CD14-positive monocyte (primary cell): ENCODE data around the gene EBF3. TPM values are rescaled to one million over a fixed set of nuclear protein-coding genes. Genes with fewer than 3 reads are reported as not detected.

Experiments used
- DNase-seq, 3 donors: peaks; one replicate each; pipeline ENCODE4 v3.0.0-alpha.2; 2011 to 2022
- H2AFZ ChIP-seq: 2 replicates; pipeline ENCODE4 v1.6.0; 2012; ENCODE audit warnings: mild to moderate bottlenecking, low read depth, low read length, inconsistent platforms; ENCODE audit not compliant: insufficient read depth, poor library complexity, severe bottlenecking
- H3K27ac ChIP-seq, 2 donors: 1 replicate in 1 of 2; 2 replicates in 1 of 2; pipeline ENCODE4 v1.5.1; 2012 to 2013; ENCODE audit warnings: low read length in 2 of 2, control low read depth in 1 of 2, inconsistent platforms in 1 of 2, low read depth in 1 of 2, mild to moderate bottlenecking in 1 of 2
- H3K27me3 ChIP-seq, 2 donors: one replicate each; pipeline versions ENCODE4 v1.6.0 to v1.6.1; 2011 to 2013; ENCODE audit warnings: low read length in 2 of 2; ENCODE audit not compliant: control insufficient read depth in 2 of 2, insufficient read depth in 2 of 2
- H3K36me3 ChIP-seq, 2 donors: replicated peaks in 1 of 2; 1 replicate in 1 of 2; 2 replicates in 1 of 2; pipeline versions ENCODE4 v1.5.1 to v1.6.1; 2012 to 2013; ENCODE audit warnings: low read length in 2 of 2, control low read depth in 1 of 2, inconsistent platforms in 1 of 2, mild to moderate bottlenecking in 1 of 2; ENCODE audit not compliant: insufficient read depth in 2 of 2, control insufficient read depth in 1 of 2
- H3K4me1 ChIP-seq, 2 donors: 1 replicate in 1 of 2; 2 replicates in 1 of 2; pipeline versions ENCODE4 v1.5.1 to v1.6.1; 2012 to 2013; ENCODE audit warnings: low read length in 2 of 2, control low read depth in 1 of 2, inconsistent platforms in 1 of 2, mild to moderate bottlenecking in 1 of 2, moderate library complexity in 1 of 2; ENCODE audit not compliant: insufficient read depth in 2 of 2, control insufficient read depth in 1 of 2
- H3K4me2 ChIP-seq: replicated peaks from 2 replicates; pipeline ENCODE3; 2012; ENCODE audit warnings: low read length, moderate library complexity, mild to moderate bottlenecking; ENCODE audit not compliant: poor library complexity, severe bottlenecking; ENCODE audit errors: extremely low read depth
- H3K4me3 ChIP-seq, 3 experiments: fragments of 200-600 bp in 1 of 3; sonication (generic) in 1 of 3; replicated peaks in 1 of 3; 1 replicate in 2 of 3; 2 replicates in 1 of 3; pipeline ENCODE4 v1.5.1; 2011 to 2013; ENCODE audit warnings: low read length in 3 of 3, mild to moderate bottlenecking in 3 of 3, control low read depth in 2 of 3, low read depth in 2 of 3, inconsistent platforms in 1 of 3, moderate library complexity in 1 of 3
- H3K79me2 ChIP-seq: 2 replicates; pipeline ENCODE4 v1.6.0; 2012; ENCODE audit warnings: mild to moderate bottlenecking, control low read depth, inconsistent platforms, low read length, moderate library complexity; ENCODE audit not compliant: insufficient read depth
- H3K9ac ChIP-seq: 2 replicates; pipeline ENCODE4 v1.6.0; 2017; ENCODE audit warnings: low read length, mild to moderate bottlenecking; ENCODE audit not compliant: insufficient read depth, poor library complexity, severe bottlenecking
- H3K9me3 ChIP-seq, 2 donors: replicated peaks in 1 of 2; 1 replicate in 1 of 2; 2 replicates in 1 of 2; pipeline versions ENCODE4 v1.5.1 to v1.6.1; 2012 to 2013; ENCODE audit warnings: low read length in 2 of 2, control low read depth in 1 of 2; ENCODE audit not compliant: control insufficient read depth in 1 of 2, insufficient read depth in 1 of 2
- H4K20me1 ChIP-seq: 2 replicates; pipeline ENCODE4 v1.6.0; 2012; ENCODE audit warnings: mild to moderate bottlenecking, low read length, control low read depth, moderate library complexity; ENCODE audit not compliant: insufficient read depth
- H3K27ac Mint-ChIP-seq, 7 donors: one replicate each; pipeline ENCODE4 v1.8.0; 2020; ENCODE audit warnings: mild to moderate bottlenecking in 7 of 7, mixed read lengths in 7 of 7, moderate library complexity in 6 of 7, inconsistent platforms in 2 of 7
- H3K27me3 Mint-ChIP-seq, 3 donors: one replicate each; pipeline ENCODE4 v1.8.0; 2021 to 2022; ENCODE audit warnings: low read depth in 3 of 3, mild to moderate bottlenecking in 3 of 3, mixed read lengths in 3 of 3, moderate library complexity in 3 of 3, inconsistent platforms in 1 of 3
- H3K36me3 Mint-ChIP-seq, 2 donors: one replicate each; pipeline ENCODE4 v1.8.0; 2020; ENCODE audit warnings: mixed read lengths in 2 of 2, inconsistent platforms in 1 of 2, mild to moderate bottlenecking in 1 of 2
- H3K4me1 Mint-ChIP-seq: one replicate; pipeline ENCODE4 v1.8.0; 2020; ENCODE audit warnings: mild to moderate bottlenecking, mixed read lengths
- H3K4me3 Mint-ChIP-seq, 2 donors: one replicate each; pipeline ENCODE4 v1.8.0; 2020; ENCODE audit warnings: mild to moderate bottlenecking in 2 of 2, mixed read lengths in 2 of 2, moderate library complexity in 1 of 2
- H3K9me3 Mint-ChIP-seq, 7 donors: one replicate each; pipeline ENCODE4 v1.8.0; 2020 to 2022; ENCODE audit warnings: mixed read lengths in 7 of 7, mild to moderate bottlenecking in 6 of 7, moderate library complexity in 6 of 7, inconsistent platforms in 2 of 7
- WGBS: methylation state at CpG from one replicate; pipeline ENCODE4 v1.1.5; 2013; ENCODE audit warnings: missing lambda C conversion rate; ENCODE audit not compliant: insufficient coverage; 5-methylcytosine and 5-hydroxymethylcytosine counted together
- intact Hi-C, 2 donors: fragments of 100-400 bp; cut with micrococcal nuclease; formaldehyde crosslinking; loops; one replicate each; pipeline versions ENCODE4 v1.15.0 to v1.15.1; 2023
- polyA plus RNA-seq, 3 donors: library from polyadenylated mRNA; depleted of rRNA in 1 of 3; unstranded in 2 of 3; stranded (reverse) in 1 of 3; fragments of 300-500 nt in 2 of 3; fragments of >200 nt in 1 of 3; fragmentation: Illumina TruSeq in 2 of 3; gene quantifications; 1 replicate in 2 of 3; 2 replicates in 1 of 3; pipeline ENCODE4 v1.2.3, GENCODE V29; 2012 to 2021
- TF ChIP-seq, protein P1 (sequence below): fragments of 200-600 bp; IDR thresholded peaks from one replicate; pipeline ENCODE4 v1.8.0; 2022; ENCODE audit warnings: antibody characterized with exemption, mild to moderate bottlenecking

Gene EBF3
- polyA plus RNA-seq, 3 donors: not detected

DNA sequence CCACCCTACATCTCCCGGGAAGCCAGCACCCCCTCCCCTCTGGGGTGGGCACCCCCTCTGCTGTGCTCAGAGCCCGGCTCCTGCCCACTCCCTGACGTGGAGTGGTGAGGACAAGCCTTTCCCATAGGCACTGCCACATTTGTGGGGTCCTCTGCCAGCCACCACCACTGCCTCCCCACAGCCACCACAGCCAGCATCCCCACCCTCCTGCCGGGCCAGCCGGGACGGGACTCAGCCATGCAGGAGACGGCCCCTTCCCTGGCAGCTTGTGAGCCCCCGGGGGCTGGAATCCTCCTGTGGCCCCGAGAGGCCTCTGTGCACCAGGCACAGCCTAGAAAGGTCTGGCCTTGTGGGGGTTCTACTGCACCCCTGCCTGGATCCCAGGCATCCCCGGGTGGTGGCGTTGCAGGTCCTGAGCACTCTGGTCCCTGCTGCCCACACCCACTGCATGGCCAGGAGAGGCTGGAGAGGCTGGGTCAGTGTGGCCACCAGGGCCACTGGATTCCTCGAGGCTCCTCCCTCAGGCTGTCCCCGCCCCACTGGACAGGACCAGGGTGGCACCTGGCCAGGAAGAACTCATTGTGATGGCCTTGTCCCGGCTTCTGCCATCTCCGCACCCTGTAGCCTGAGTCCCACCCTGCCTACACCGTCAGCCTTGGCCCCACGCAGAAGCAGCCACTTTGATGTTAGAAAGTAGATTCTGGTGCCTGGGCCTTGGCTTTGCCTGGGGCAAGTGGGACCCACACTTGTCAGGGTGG, 148.0 kb downstream of the EBF3 start:
- Histone ChIP-seq H4K20me1 (no peaks in the 10 kb centered on the region), H2AFZ (no peak overlapping the region), H3K36me3 (no peaks in the 10 kb centered on the region), H3K27ac (no peak overlapping the region), H3K4me3 (no peak overlapping the region), H3K9me3 (peaks cover 0 to 28% of the 10 kb centered on the region in 2 donors), H3K4me1 (no peaks in the 10 kb centered on the region), H3K27me3 (no peaks in the 10 kb centered on the region), H3K4me2 (no peak overlapping the region), H3K79me2 (no peaks in the 10 kb centered on the region), H3K9ac (no peak overlapping the region)
- Mint-ChIP-seq H3K27ac (no peak overlapping the region), H3K36me3 (no peaks in the 10 kb centered on the region), H3K9me3 (peaks cover 3 to 25% (median 15%) of the 10 kb centered on the region in 7 donors), H3K4me1 (no peaks in the 10 kb centered on the region), H3K27me3 (peaks cover 0 to 9% (median 5%) of the 10 kb centered on the region in 3 donors), H3K4me3 (no peak overlapping the region)
- 85% methylated on average over 15 of the region's 17 CpGs for WGBS
- intact Hi-C loops: no loop called here
- DNase-seq: no peak
- TF ChIP-seq, protein P1, sequence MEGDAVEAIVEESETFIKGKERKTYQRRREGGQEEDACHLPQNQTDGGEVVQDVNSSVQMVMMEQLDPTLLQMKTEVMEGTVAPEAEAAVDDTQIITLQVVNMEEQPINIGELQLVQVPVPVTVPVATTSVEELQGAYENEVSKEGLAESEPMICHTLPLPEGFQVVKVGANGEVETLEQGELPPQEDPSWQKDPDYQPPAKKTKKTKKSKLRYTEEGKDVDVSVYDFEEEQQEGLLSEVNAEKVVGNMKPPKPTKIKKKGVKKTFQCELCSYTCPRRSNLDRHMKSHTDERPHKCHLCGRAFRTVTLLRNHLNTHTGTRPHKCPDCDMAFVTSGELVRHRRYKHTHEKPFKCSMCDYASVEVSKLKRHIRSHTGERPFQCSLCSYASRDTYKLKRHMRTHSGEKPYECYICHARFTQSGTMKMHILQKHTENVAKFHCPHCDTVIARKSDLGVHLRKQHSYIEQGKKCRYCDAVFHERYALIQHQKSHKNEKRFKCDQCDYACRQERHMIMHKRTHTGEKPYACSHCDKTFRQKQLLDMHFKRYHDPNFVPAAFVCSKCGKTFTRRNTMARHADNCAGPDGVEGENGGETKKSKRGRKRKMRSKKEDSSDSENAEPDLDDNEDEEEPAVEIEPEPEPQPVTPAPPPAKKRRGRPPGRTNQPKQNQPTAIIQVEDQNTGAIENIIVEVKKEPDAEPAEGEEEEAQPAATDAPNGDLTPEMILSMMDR: no peak

DNA sequence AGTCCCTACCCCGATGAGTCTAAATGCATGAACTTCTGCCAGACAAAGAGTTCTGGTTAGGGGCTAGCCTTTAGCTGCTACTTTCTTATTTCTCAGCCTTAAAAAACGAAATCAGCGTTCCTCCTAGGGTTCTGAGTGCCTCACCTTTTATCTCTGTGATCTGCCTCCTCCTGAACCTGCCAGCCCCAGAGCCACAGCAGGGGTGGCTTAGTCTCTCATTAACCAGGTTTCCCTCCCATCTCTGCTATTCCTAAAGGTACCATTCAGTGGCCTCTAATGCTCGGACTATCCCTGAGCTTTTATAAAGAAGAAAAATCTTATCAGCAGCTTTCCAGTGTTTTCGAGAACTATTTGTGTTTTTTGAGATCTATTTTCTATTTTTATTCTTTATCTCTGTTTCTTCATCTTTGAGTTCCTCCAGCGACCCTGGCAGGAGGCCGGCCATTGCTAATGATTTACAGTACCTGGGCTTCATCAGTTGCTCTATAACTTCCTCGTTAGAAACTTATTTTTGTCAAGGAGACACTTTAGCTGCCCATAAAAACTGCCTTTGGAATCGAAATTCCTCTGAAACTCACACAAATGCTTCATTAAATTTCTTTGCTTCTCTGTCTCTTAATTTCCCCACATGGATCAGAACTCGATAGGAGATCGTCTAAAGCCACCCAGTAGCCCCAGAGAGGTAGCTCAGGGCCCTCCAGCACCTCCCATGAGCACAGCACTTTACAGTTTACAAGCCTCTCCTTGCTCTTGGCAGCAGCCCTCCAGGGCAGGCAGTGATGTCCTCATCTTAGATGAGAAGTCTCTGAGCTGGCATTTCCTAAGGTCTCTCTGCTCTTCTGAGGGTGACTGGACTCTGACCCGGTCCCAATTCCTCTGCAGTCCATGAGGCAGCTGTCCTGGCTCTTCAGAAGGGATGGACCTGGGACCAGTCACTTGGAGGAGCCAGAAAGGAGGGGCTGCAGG, 149.1 kb downstream of the EBF3 start:
- peaks cover 0 to 28% of the 10 kb centered on the region in 2 donors for H3K9me3 ChIP-seq
- peaks cover 3 to 25% (median 13%) of the 10 kb centered on the region in 7 donors for H3K9me3 Mint-ChIP-seq
- no peaks in the 10 kb centered on the region for H3K4me1 ChIP-seq
- H3K4me1 Mint-ChIP-seq: no peaks in the 10 kb centered on the region
- no peaks in the 10 kb centered on the region for H3K36me3 ChIP-seq
- no peak overlapping the region for H3K27ac ChIP-seq
- DNase-seq: no peak
- peaks cover 0 to 9% (median 5%) of the 10 kb centered on the region in 3 donors for H3K27me3 Mint-ChIP-seq
- 42% methylated on average over 10 of the region's 12 CpGs for WGBS
- no peak overlapping the region for H3K4me3 ChIP-seq
- no peak overlapping the region for H3K4me2 ChIP-seq
- H3K36me3 Mint-ChIP-seq: no peaks in the 10 kb centered on the region
- H3K27me3 ChIP-seq: no peaks in the 10 kb centered on the region
- intact Hi-C loops: no loop called here
- no peaks in the 10 kb centered on the region for H4K20me1 ChIP-seq
- no peak overlapping the region for H2AFZ ChIP-seq
- no peak overlapping the region for H3K9ac ChIP-seq
- no peak overlapping the region for H3K27ac Mint-ChIP-seq
- H3K79me2 ChIP-seq: no peaks in the 10 kb centered on the region
- H3K4me3 Mint-ChIP-seq: no peak overlapping the region
- TF ChIP-seq, protein P1: no peak
